ENCODE data around the gene GALM. TPM values are rescaled to one million over a fixed set of nuclear protein-coding genes. Genes with fewer than 3 reads are reported as not detected.

Gene GALM
- total and polyA plus RNA-seq, 2 of the 13 experiments (the other 11 are each of a cell fraction or from before 2014, with no cell fraction given): 65.5 to 90.0 TPM

GRCh38 chr2:38655441-38655840 lies 10.5 kb upstream of the GALM start:
- Histone ChIP-seq H3K27me3 (ENCODE audit: control insufficient read depth in 1 of 2, insufficient read depth in 2 of 2, low read length in 2 of 2) (no peaks in the 10 kb centered on the region; a peak in 1 of 5 replicates), H4K20me1 (ENCODE audit: insufficient read depth, low read length) (no peaks in the 10 kb centered on the region), H3K9me3 (ENCODE audit: low read length) (no peaks in the 10 kb centered on the region), H3K36me3 (replicated peaks in 1 of 2; ENCODE audit: control insufficient read depth in 1 of 2, insufficient read depth in 2 of 2, low read length in 2 of 2) (no peaks in the 10 kb centered on the region), H3K79me2 (ENCODE audit: insufficient read depth, low read length) (no peaks in the 10 kb centered on the region), H3K4me2 (ENCODE audit: low read depth, low read length) (no peak overlapping the region), H3K9ac (ENCODE audit: insufficient read depth, low read depth, low read length) (no peak overlapping the region), H3K27ac (ENCODE audit: extremely low read length, insufficient read depth, low read length) (no peak overlapping the region), H2AFZ (ENCODE audit: low read length) (no peak overlapping the region), H3K4me3 (replicated peaks in 1 of 3; ENCODE audit: insufficient read depth in 1 of 3, low read depth in 2 of 3, low read length in 3 of 3) (no peak overlapping the region), H3K4me1 (ENCODE audit: insufficient read depth, low read length) (peaks cover 36% of the 10 kb centered on the region)
- POLR2A ChIA-PET: interaction anchor here (3.0 kb wide), 1 partner anchor 10 kb away, joined by 30 read pairs; the partner anchor contains the start of gene GALM
- DNase-seq (ENCODE audit: low spot score): no peak
- TF ChIP-seq CEBPG (CRISPR knock-in tag; IDR thresholded peaks at IDR 0.05) (no peak), ZBTB2 (CRISPR knock-in tag; IDR thresholded peaks at IDR 0.05; ENCODE audit: low read depth) (no peak), ZNF512 (CRISPR knock-in tag; IDR thresholded peaks at IDR 0.05) (no peak), ZNF547 (CRISPR knock-in tag; IDR thresholded peaks at IDR 0.05) (no peak), RAD21 (CRISPR knock-in tag; IDR thresholded peaks at IDR 0.05) (no peak), ARNT2 (CRISPR knock-in tag; IDR thresholded peaks at IDR 0.05; ENCODE audit: low read depth) (no peak), SMAD9 (CRISPR knock-in tag; IDR thresholded peaks at IDR 0.05) (no peak), GTF2F1 (IDR thresholded peaks at IDR 0.05; ENCODE audit: low read length) (no peak), NFKB2 (CRISPR knock-in tag; IDR thresholded peaks at IDR 0.05; ENCODE audit: borderline replicate concordance) (no peak), TBX3 (IDR thresholded peaks at IDR 0.05; ENCODE audit: borderline replicate concordance) (no peak), ZNF891 (CRISPR knock-in tag; IDR thresholded peaks at IDR 0.05) (no peak), ZFP91 (CRISPR knock-in tag; IDR thresholded peaks at IDR 0.05; ENCODE audit: borderline replicate concordance) (no peak), KDM5B (CRISPR knock-in tag; IDR thresholded peaks at IDR 0.05; ENCODE audit: borderline replicate concordance) (no peak), PTBP1 (IDR thresholded peaks at IDR 0.05; ENCODE audit: low read depth, low read length, poor library complexity, severe bottlenecking) (no peak), ZBTB25 (CRISPR knock-in tag; IDR thresholded peaks at IDR 0.05) (no peak), ZNF354B (CRISPR knock-in tag; IDR thresholded peaks at IDR 0.05) (no peak)
- in situ Hi-C loops (cut with HindIII; ENCODE audit: extremely low pct_ligation_motif_present, low pct_unique_long_range_greater_than_20kb): no loop called here
- ATAC-seq: no peak
- BruUV-seq (replicated peaks): no TSS peak
- WGBS (ENCODE audit: low lambda C conversion rate): 67% methylated on average over 1 of the region's 1 CpG
- FAIRE-seq: no peak
- intact Hi-C loops (cut with micrococcal nuclease; ENCODE audit: unreplicated experiment): no loop called here
- CTCF ChIA-PET (ENCODE audit: low intra/inter-chr PET ratio, low total read pairs): no interaction called here

Data from HepG2 (cell line).